WTC11 (cell line): ENCODE measurements around the gene ITM2C. TPM values are rescaled to one million over a fixed set of nuclear protein-coding genes. Genes with fewer than 3 reads are reported as not detected.

Source experiments
- CREB1 ChIP-seq: sonication (generic); formaldehyde crosslinking; IDR thresholded peaks from 2 replicates; pipeline ENCODE4 v1.8.0; 2023; ENCODE audit warnings: mild to moderate bottlenecking, missing genetic modification reagents
- CREM ChIP-seq: sonication (generic); formaldehyde crosslinking; IDR thresholded peaks from 2 replicates; pipeline ENCODE4 v1.8.1; 2022; ENCODE audit warnings: mild to moderate bottlenecking, missing genetic modification reagents, moderate library complexity
- FOXK1 ChIP-seq: sonication (generic); formaldehyde crosslinking; IDR thresholded peaks from 2 replicates; pipeline ENCODE4 v1.8.0; 2022; ENCODE audit warnings: mild to moderate bottlenecking, moderate library complexity, missing genetic modification reagents
- GABPB1 ChIP-seq: sonication (generic); formaldehyde crosslinking; IDR thresholded peaks from 2 replicates; pipeline ENCODE4 v1.8.1; 2023; ENCODE audit warnings: mild to moderate bottlenecking, missing genetic modification reagents
- GRHL2 ChIP-seq: fragments of 250-450 bp; sonication (Bioruptor Pico); IDR thresholded peaks from 2 replicates; pipeline ENCODE4 v1.8.0; 2022; ENCODE audit warnings: mild to moderate bottlenecking, moderate library complexity; ENCODE audit not compliant: insufficient replicate concordance, severe bottlenecking
- MXD4 ChIP-seq: fragments of 250-450 bp; sonication (Bioruptor Pico); IDR thresholded peaks from 2 replicates; pipeline ENCODE4 v1.8.0; 2021; ENCODE audit warnings: mild to moderate bottlenecking, moderate library complexity, borderline replicate concordance
- MYBL2 ChIP-seq: sonication (generic); formaldehyde crosslinking; IDR thresholded peaks from 2 replicates; pipeline ENCODE4 v1.8.1; 2023; ENCODE audit warnings: mild to moderate bottlenecking, moderate library complexity, missing genetic modification reagents
- NFYB ChIP-seq: sonication (generic); formaldehyde crosslinking; conservative IDR thresholded peaks from 2 replicates; pipeline ENCODE4 v1.8.0; 2022; ENCODE audit warnings: low read depth, missing genetic modification reagents
- NR1H2 ChIP-seq: sonication (generic); formaldehyde crosslinking; IDR thresholded peaks from 2 replicates; pipeline ENCODE4 v1.9.0; 2021; ENCODE audit warnings: mild to moderate bottlenecking, moderate library complexity, missing genetic modification reagents
- RORB ChIP-seq: fragments of 250-450 bp; sonication (Bioruptor Pico); IDR thresholded peaks from 2 replicates; pipeline ENCODE4 v1.9.0; 2021; ENCODE audit warnings: mild to moderate bottlenecking
- SMAD4 ChIP-seq: sonication (generic); formaldehyde crosslinking; IDR thresholded peaks from 2 replicates; pipeline ENCODE4 v1.8.0; 2022; ENCODE audit warnings: mild to moderate bottlenecking, missing genetic modification reagents
- TEAD4 ChIP-seq: sonication (generic); formaldehyde crosslinking; IDR thresholded peaks from 2 replicates; pipeline ENCODE4 v1.8.0; 2022; ENCODE audit warnings: mild to moderate bottlenecking, missing genetic modification reagents
- TP53 ChIP-seq: sonication (generic); formaldehyde crosslinking; IDR thresholded peaks from 2 replicates; pipeline ENCODE4 v1.8.1; 2023; ENCODE audit warnings: mild to moderate bottlenecking, missing genetic modification reagents
- ZNF138 ChIP-seq: sonication (generic); formaldehyde crosslinking; conservative IDR thresholded peaks from 2 replicates; pipeline ENCODE4 v1.8.1; 2022; ENCODE audit warnings: mild to moderate bottlenecking, moderate library complexity, missing genetic modification reagents
- ZNF263 ChIP-seq: sonication (generic); formaldehyde crosslinking; IDR thresholded peaks from 2 replicates; pipeline ENCODE4 v1.8.1; 2022; ENCODE audit warnings: low read depth, mild to moderate bottlenecking, moderate library complexity, missing genetic modification reagents
- total RNA-seq: library from RNA; stranded (reverse); gene quantifications from 3 replicates; pipeline ENCODE4 v1.2.3, GENCODE V29; 2021
- TF ChIP-seq, protein P1 (sequence below): sonication (generic); formaldehyde crosslinking; IDR thresholded peaks from 2 replicates; pipeline ENCODE4 v1.8.1; 2023; ENCODE audit warnings: mild to moderate bottlenecking, moderate library complexity, missing genetic modification reagents
- TF ChIP-seq, protein P2 (sequence below): sonication (generic); formaldehyde crosslinking; IDR thresholded peaks from 2 replicates; pipeline ENCODE4 v1.8.1; 2023; ENCODE audit warnings: mild to moderate bottlenecking, missing genetic modification reagents, moderate library complexity
- TF ChIP-seq, protein P3 (sequence below): fragments of 250-450 bp; sonication (Bioruptor Pico); IDR thresholded peaks from 2 replicates; pipeline ENCODE4 v1.9.0; 2021; ENCODE audit warnings: mild to moderate bottlenecking
- TF ChIP-seq, protein P4 (sequence below): sonication (generic); formaldehyde crosslinking; IDR thresholded peaks from 2 replicates; pipeline ENCODE4 v1.8.1; 2022; ENCODE audit warnings: low read depth, missing genetic modification reagents, borderline replicate concordance
- TF ChIP-seq, protein P5 (sequence below): sonication (generic); formaldehyde crosslinking; IDR thresholded peaks from 2 replicates; pipeline ENCODE4 v1.8.0; 2022; ENCODE audit warnings: missing genetic modification reagents
- TF ChIP-seq, protein P6 (sequence below): sonication (generic); formaldehyde crosslinking; IDR thresholded peaks from 2 replicates; pipeline ENCODE4 v1.8.0; 2022; ENCODE audit warnings: mild to moderate bottlenecking, missing genetic modification reagents
- TF ChIP-seq, protein P7 (sequence below): sonication (generic); formaldehyde crosslinking; IDR thresholded peaks from 2 replicates; pipeline ENCODE4 v1.8.1; 2022; ENCODE audit warnings: low read depth, mild to moderate bottlenecking, moderate library complexity, missing genetic modification reagents, borderline replicate concordance
- TF ChIP-seq, protein P8 (sequence below): sonication (generic); formaldehyde crosslinking; IDR thresholded peaks from 2 replicates; pipeline ENCODE4 v1.8.1; 2023; ENCODE audit warnings: mild to moderate bottlenecking, missing genetic modification reagents, moderate library complexity

The ITM2C gene
- total RNA-seq, 1 experiment from 2014 or later: 316 TPM

DNA sequence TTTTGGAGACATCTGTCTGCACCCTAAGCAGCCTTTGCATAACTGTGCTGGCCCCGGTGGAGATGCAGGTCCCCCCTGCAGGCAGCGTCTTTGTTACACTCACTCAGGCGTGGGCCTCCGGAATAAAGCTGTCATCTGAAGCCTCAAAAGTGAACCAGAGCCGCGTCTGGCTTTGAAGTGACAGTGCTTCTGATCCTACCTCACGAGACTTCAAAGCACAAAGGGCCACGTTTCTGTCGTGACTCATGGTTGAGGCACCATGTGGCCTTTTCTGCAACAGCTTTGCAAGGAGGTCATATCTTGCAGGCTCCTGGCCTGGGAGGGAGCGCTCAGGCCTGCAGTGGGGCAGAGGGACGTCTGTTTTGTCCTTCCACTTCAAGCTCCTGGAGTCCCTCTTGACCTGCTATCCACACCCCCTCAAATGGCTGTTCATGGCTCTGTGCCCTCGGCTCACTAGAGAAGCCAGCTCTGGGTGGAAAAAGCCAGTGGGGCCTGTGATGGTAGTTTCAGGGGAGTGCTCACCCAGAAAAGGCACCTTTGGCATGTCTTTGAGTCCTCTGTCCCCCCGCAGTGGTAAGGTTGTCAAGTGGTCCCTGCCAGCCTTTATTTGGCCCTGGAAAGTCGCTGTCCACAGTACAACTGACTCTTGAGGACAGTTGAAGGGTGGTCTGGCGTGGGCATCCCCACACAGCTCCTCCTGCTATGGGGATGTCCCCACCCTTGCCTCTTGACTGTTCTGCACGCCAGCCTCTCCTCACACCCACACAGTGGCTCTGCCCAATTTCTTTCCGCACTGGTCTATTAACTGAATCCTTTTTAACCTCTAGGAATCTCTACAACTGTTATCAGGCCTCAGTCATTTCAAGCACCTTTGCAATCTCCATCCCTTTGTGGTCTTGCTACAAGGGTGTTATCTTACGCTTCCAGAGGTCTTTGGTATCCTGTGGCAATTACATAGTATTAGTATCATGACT is 41.0 kb downstream of the ITM2C start (continued):
- TF ChIP-seq, protein P1, sequence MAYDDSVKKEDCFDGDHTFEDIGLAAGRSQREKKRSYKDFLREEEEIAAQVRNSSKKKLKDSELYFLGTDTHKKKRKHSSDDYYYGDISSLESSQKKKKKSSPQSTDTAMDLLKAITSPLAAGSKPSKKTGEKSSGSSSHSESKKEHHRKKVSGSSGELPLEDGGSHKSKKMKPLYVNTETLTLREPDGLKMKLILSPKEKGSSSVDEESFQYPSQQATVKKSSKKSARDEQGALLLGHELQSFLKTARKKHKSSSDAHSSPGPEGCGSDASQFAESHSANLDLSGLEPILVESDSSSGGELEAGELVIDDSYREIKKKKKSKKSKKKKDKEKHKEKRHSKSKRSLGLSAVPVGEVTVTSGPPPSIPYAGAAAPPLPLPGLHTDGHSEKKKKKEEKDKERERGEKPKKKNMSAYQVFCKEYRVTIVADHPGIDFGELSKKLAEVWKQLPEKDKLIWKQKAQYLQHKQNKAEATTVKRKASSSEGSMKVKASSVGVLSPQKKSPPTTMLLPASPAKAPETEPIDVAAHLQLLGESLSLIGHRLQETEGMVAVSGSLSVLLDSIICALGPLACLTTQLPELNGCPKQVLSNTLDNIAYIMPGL (CRISPR knock-in tag): no peak
- no peak for TF ChIP-seq FOXK1 (CRISPR knock-in tag)
- TF ChIP-seq MXD4 (CRISPR knock-in tag): no peak
- TF ChIP-seq NFYB (CRISPR knock-in tag): no peak
- TF ChIP-seq, protein P2, sequence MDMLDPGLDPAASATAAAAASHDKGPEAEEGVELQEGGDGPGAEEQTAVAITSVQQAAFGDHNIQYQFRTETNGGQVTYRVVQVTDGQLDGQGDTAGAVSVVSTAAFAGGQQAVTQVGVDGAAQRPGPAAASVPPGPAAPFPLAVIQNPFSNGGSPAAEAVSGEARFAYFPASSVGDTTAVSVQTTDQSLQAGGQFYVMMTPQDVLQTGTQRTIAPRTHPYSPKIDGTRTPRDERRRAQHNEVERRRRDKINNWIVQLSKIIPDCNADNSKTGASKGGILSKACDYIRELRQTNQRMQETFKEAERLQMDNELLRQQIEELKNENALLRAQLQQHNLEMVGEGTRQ (CRISPR knock-in tag): 0 out of 2 replicates have a peak, but pooled peaks have one; percentile 9
- TF ChIP-seq TP53 (CRISPR knock-in tag): no peak
- TF ChIP-seq ZNF263 (CRISPR knock-in tag): no peak
- TF ChIP-seq, protein P3, sequence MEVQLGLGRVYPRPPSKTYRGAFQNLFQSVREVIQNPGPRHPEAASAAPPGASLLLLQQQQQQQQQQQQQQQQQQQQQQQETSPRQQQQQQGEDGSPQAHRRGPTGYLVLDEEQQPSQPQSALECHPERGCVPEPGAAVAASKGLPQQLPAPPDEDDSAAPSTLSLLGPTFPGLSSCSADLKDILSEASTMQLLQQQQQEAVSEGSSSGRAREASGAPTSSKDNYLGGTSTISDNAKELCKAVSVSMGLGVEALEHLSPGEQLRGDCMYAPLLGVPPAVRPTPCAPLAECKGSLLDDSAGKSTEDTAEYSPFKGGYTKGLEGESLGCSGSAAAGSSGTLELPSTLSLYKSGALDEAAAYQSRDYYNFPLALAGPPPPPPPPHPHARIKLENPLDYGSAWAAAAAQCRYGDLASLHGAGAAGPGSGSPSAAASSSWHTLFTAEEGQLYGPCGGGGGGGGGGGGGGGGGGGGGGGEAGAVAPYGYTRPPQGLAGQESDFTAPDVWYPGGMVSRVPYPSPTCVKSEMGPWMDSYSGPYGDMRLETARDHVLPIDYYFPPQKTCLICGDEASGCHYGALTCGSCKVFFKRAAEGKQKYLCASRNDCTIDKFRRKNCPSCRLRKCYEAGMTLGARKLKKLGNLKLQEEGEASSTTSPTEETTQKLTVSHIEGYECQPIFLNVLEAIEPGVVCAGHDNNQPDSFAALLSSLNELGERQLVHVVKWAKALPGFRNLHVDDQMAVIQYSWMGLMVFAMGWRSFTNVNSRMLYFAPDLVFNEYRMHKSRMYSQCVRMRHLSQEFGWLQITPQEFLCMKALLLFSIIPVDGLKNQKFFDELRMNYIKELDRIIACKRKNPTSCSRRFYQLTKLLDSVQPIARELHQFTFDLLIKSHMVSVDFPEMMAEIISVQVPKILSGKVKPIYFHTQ (CRISPR knock-in tag): no peak
- TF ChIP-seq, protein P4, sequence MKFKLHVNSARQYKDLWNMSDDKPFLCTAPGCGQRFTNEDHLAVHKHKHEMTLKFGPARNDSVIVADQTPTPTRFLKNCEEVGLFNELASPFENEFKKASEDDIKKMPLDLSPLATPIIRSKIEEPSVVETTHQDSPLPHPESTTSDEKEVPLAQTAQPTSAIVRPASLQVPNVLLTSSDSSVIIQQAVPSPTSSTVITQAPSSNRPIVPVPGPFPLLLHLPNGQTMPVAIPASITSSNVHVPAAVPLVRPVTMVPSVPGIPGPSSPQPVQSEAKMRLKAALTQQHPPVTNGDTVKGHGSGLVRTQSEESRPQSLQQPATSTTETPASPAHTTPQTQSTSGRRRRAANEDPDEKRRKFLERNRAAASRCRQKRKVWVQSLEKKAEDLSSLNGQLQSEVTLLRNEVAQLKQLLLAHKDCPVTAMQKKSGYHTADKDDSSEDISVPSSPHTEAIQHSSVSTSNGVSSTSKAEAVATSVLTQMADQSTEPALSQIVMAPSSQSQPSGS (CRISPR knock-in tag): no peak
- no peak for TF ChIP-seq RORB (CRISPR knock-in tag)
- TF ChIP-seq, protein P5, sequence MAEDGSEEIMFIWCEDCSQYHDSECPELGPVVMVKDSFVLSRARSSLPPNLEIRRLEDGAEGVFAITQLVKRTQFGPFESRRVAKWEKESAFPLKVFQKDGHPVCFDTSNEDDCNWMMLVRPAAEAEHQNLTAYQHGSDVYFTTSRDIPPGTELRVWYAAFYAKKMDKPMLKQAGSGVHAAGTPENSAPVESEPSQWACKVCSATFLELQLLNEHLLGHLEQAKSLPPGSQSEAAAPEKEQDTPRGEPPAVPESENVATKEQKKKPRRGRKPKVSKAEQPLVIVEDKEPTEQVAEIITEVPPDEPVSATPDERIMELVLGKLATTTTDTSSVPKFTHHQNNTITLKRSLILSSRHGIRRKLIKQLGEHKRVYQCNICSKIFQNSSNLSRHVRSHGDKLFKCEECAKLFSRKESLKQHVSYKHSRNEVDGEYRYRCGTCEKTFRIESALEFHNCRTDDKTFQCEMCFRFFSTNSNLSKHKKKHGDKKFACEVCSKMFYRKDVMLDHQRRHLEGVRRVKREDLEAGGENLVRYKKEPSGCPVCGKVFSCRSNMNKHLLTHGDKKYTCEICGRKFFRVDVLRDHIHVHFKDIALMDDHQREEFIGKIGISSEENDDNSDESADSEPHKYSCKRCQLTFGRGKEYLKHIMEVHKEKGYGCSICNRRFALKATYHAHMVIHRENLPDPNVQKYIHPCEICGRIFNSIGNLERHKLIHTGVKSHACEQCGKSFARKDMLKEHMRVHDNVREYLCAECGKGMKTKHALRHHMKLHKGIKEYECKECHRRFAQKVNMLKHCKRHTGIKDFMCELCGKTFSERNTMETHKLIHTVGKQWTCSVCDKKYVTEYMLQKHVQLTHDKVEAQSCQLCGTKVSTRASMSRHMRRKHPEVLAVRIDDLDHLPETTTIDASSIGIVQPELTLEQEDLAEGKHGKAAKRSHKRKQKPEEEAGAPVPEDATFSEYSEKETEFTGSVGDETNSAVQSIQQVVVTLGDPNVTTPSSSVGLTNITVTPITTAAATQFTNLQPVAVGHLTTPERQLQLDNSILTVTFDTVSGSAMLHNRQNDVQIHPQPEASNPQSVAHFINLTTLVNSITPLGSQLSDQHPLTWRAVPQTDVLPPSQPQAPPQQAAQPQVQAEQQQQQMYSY (CRISPR knock-in tag): no peak
- TF ChIP-seq CREM (CRISPR knock-in tag): 0 out of 2 replicates have a peak, but pooled peaks have one; percentile 42
- TF ChIP-seq ZNF138 (CRISPR knock-in tag): no peak
- no peak for TF ChIP-seq MYBL2 (CRISPR knock-in tag)
- TF ChIP-seq GABPB1 (CRISPR knock-in tag): peak; percentile 26; the same call in 1 of the 2 replicates
- TF ChIP-seq NR1H2 (CRISPR knock-in tag): no peak
- TF ChIP-seq, protein P6, sequence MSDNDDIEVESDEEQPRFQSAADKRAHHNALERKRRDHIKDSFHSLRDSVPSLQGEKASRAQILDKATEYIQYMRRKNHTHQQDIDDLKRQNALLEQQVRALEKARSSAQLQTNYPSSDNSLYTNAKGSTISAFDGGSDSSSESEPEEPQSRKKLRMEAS: peak; percentile 48; the same call in 1 of the 2 replicates
- TF ChIP-seq TEAD4 (CRISPR knock-in tag): no peak
- TF ChIP-seq, protein P7, sequence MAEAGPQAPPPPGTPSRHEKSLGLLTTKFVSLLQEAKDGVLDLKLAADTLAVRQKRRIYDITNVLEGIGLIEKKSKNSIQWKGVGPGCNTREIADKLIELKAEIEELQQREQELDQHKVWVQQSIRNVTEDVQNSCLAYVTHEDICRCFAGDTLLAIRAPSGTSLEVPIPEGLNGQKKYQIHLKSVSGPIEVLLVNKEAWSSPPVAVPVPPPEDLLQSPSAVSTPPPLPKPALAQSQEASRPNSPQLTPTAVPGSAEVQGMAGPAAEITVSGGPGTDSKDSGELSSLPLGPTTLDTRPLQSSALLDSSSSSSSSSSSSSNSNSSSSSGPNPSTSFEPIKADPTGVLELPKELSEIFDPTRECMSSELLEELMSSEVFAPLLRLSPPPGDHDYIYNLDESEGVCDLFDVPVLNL (CRISPR knock-in tag): no peak
- TF ChIP-seq, protein P8, sequence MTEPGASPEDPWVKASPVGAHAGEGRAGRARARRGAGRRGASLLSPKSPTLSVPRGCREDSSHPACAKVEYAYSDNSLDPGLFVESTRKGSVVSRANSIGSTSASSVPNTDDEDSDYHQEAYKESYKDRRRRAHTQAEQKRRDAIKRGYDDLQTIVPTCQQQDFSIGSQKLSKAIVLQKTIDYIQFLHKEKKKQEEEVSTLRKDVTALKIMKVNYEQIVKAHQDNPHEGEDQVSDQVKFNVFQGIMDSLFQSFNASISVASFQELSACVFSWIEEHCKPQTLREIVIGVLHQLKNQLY (CRISPR knock-in tag): no peak
- no peak for TF ChIP-seq SMAD4 (CRISPR knock-in tag)
- TF ChIP-seq GRHL2: no peak
- TF ChIP-seq CREB1 (CRISPR knock-in tag): no peak
